ENCODE results near the gene NSMF. TPM values are rescaled to one million over a fixed set of nuclear protein-coding genes. Genes with fewer than 3 reads are reported as not detected.
"Not testable (repeated sequence)": the region's sequence is repeated elsewhere in the genome, so short reads cannot be mapped to it uniquely, and the experiment has no call there.

NSMF gene
- total RNA-seq, 2 donors from 2014 or later = 16.2 to 26.2 TPM

- H3K4me3 ChIP-seq = peak overlapping the region; percentile 32 to 49
- TF ChIP-seq, protein P1, sequence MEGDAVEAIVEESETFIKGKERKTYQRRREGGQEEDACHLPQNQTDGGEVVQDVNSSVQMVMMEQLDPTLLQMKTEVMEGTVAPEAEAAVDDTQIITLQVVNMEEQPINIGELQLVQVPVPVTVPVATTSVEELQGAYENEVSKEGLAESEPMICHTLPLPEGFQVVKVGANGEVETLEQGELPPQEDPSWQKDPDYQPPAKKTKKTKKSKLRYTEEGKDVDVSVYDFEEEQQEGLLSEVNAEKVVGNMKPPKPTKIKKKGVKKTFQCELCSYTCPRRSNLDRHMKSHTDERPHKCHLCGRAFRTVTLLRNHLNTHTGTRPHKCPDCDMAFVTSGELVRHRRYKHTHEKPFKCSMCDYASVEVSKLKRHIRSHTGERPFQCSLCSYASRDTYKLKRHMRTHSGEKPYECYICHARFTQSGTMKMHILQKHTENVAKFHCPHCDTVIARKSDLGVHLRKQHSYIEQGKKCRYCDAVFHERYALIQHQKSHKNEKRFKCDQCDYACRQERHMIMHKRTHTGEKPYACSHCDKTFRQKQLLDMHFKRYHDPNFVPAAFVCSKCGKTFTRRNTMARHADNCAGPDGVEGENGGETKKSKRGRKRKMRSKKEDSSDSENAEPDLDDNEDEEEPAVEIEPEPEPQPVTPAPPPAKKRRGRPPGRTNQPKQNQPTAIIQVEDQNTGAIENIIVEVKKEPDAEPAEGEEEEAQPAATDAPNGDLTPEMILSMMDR (IDR thresholded peaks at IDR 0.05) = no peak
- no peak for DNase-seq (ENCODE audit: low spot score)
- no peaks in the 10 kb centered on the region for H3K27me3 ChIP-seq
- H3K36me3 ChIP-seq = peaks cover 5% of the 10 kb centered on the region
- peak overlapping the region; percentile 48 to 56 for H3K27ac ChIP-seq
- H3K4me1 ChIP-seq = peaks cover 0 to 37% of the 10 kb centered on the region in 2 donors
- no peaks in the 10 kb centered on the region for H3K9me3 ChIP-seq
Measured at GRCh38 chr9:137454597-137455358, 4.4 kb downstream of the NSMF start.

- H3K4me1 ChIP-seq = peaks cover 0 to 32% of the 10 kb centered on the region in 2 donors
- H3K27ac ChIP-seq = peak overlapping the region; percentile 48 to 56
- no peaks in the 10 kb centered on the region for H3K27me3 ChIP-seq
- H3K9me3 ChIP-seq = no peaks in the 10 kb centered on the region
- H3K36me3 ChIP-seq = peaks cover 9% of the 10 kb centered on the region
- DNase-seq (ENCODE audit: low spot score) = no peak
- TF ChIP-seq, protein P1 (IDR thresholded peaks at IDR 0.05) = no peak
- H3K4me3 ChIP-seq = peak overlapping the region; percentile 32 to 49
Measured at GRCh38 chr9:137454145-137454596, 5.0 kb downstream of the NSMF start.

- TF ChIP-seq, protein P1 (IDR thresholded peaks at IDR 0.05) = no peak
- peaks cover 10% of the 10 kb centered on the region for H3K36me3 ChIP-seq
- H3K4me1 ChIP-seq = peaks cover 0 to 30% of the 10 kb centered on the region in 2 donors
- no peak overlapping the region for H3K27ac ChIP-seq
- H3K27me3 ChIP-seq = no peaks in the 10 kb centered on the region
- peak overlapping the region; percentile 5 to 49 for H3K4me3 ChIP-seq
- no peaks in the 10 kb centered on the region for H3K9me3 ChIP-seq
- no peak for DNase-seq (ENCODE audit: low spot score)
Measured at GRCh38 chr9:137453643-137454081, 5.5 kb downstream of the NSMF start.

GRCh38 chr9:137452761-137453642 lies 6.1 kb downstream of the NSMF start:
- TF ChIP-seq, protein P1 (IDR thresholded peaks at IDR 0.05) = no peak
- Histone ChIP-seq H3K4me3 (peak overlapping the region in 1 of 2 donors; percentile 49), H3K9me3 (no peaks in the 10 kb centered on the region), H3K27ac (no peak overlapping the region), H3K36me3 (peaks cover 10% of the 10 kb centered on the region), H3K27me3 (no peaks in the 10 kb centered on the region), H3K4me1 (peaks cover 0 to 23% of the 10 kb centered on the region in 2 donors)
- no peak for DNase-seq (ENCODE audit: low spot score)

DNA sequence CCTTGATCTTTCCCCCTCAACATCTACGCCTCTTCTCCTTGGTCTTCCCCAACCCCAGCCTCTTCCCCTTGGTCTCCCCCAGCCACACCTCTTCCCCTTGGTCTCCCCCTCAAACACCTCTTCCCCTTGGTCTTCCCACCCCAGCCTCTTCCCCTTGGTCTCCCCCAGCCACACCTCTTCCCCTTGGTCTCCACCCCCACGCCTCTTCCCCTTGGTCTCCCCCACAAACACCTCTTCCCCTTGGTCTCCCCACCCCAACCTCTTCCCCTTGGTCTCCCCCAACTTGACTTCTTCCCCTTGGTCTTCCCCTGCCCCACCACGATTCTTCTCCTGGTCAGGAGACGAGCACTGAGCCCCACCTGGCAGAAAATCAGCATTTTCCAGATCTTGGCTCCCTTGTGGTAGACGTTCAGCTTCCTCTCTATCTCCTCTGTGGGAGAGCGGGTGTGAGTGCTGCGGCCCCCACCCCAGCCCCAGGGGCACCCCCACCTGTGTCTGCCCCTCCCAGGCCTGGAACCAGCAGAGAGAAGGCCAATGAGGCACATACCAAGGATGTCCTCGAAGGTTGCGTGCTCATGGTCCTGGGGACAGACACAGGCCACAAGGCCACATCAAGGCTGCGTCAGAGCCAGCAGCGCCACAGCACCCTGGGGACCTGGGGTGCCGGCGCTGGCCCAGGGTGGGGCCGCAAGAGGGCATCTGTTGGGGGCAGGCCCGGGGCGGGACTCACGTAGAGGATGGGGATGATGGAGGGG lies 7.0 kb downstream of the NSMF start:
- TF ChIP-seq, protein P1 (IDR thresholded peaks at IDR 0.05) = no peak
- no peaks in the 10 kb centered on the region for H3K27me3 ChIP-seq

DNA sequence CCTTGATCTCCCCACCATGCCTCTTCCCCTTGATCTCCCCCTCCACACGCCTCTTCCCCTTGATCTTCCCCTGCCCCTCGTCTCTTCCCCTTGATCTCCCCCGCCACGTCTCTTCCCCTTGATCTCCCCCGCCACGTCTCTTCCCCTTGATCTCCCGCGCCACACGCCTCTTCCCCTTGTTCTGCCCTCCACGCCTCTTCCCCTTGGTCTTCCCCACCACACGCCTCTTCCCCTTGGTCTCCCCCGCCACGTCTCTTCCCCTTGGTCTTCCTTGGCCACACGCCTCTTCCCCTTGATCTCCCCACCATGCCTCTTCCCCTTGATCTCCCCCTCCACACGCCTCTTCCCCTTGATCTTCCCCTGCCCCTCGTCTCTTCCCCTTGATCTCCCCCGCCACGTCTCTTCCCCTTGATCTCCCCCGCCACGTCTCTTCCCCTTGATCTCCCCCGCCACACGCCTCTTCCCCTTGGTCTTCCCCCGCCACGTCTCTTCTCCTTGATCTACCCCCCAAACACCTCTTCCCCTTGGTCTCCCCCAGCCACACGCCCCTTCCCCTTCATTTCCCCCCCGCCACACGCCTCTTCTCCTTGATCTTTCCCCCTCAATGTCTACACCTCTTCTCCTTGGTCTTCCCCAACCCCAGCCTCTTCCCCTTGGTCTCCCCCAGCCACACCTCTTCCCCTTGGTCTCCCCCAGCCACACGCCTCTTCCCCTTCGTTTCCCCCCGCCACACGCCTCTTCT lies 7.7 kb downstream of the NSMF start:
- not testable (repeated sequence) for H3K27me3 ChIP-seq; H3K27ac ChIP-seq; H3K9me3 ChIP-seq; DNase-seq (ENCODE audit: low spot score); H3K4me3 ChIP-seq
- H3K36me3 ChIP-seq = peaks cover 10% of the 10 kb centered on the region
- H3K4me1 ChIP-seq = peaks cover 0 to 20% of the 10 kb centered on the region in 2 donors

More for the DNA sequence above, 7.0 kb downstream of the NSMF start:
- Histone ChIP-seq H3K4me3 (no peak overlapping the region), H3K9me3 (no peaks in the 10 kb centered on the region), H3K36me3 (peaks cover 10% of the 10 kb centered on the region), H3K27ac (no peak overlapping the region), H3K4me1 (peaks cover 0 to 20% of the 10 kb centered on the region in 2 donors)
- no peak for DNase-seq (ENCODE audit: low spot score)

GRCh38 chr9:137450539-137451222 lies 8.5 kb downstream of the NSMF start:
- Histone ChIP-seq H3K36me3 (peaks cover 10% of the 10 kb centered on the region), H3K4me1 (peaks cover 0 to 20% of the 10 kb centered on the region in 2 donors)
- H3K27me3 ChIP-seq; H3K4me3 ChIP-seq; H3K9me3 ChIP-seq; H3K27ac ChIP-seq; DNase-seq (ENCODE audit: low spot score): not testable (repeated sequence)
